ENCODE measurements around the gene ABI1.

ABI1 gene

GRCh38 chr10:26773633-26774032, 87.1 kb downstream of the ABI1 start:
- no peak for DNase-seq (ENCODE audit: low read depth)

GRCh38 chr10:26770069-26770468, 90.7 kb downstream of the ABI1 start:
- in situ Hi-C loops (cut with HindIII; ENCODE audit: low sequenced_read_pairs) = loop anchor here (5.0 kb wide), 1 partner anchor 33 kb away; no protein-coding TSS in a partner anchor
- no peak overlapping the region for H3K4me3 ChIP-seq (ENCODE audit: low read depth, low read length)
- DNase-seq (ENCODE audit: low read depth) = no peak
- TF ChIP-seq CTCF (IDR thresholded peaks at IDR 0.05; ENCODE audit: low read depth, low read length, missing control alignments) = no peak

More at GRCh38 chr10:26773633-26774032, 87.1 kb downstream of the ABI1 start:
- no peak for TF ChIP-seq CTCF (IDR thresholded peaks at IDR 0.05; ENCODE audit: low read depth, low read length, missing control alignments)
- no peak overlapping the region for H3K4me3 ChIP-seq (ENCODE audit: low read depth, low read length)
- in situ Hi-C loops (cut with HindIII; ENCODE audit: low sequenced_read_pairs) = loop anchor here (5.0 kb wide), 1 partner anchor 36 kb away; no protein-coding TSS in a partner anchor

- no peak for TF ChIP-seq CTCF (IDR thresholded peaks at IDR 0.05; ENCODE audit: low read depth, low read length, missing control alignments)
- in situ Hi-C loops (cut with HindIII; ENCODE audit: low sequenced_read_pairs) = no loop called here
- DNase-seq (ENCODE audit: low read depth) = no peak
- no peak overlapping the region for H3K4me3 ChIP-seq (ENCODE audit: low read depth, low read length)
These were observed 95.2 kb downstream of the ABI1 start for GRCh38 chr10:26765549-26765948.

- in situ Hi-C loops (cut with HindIII; ENCODE audit: low sequenced_read_pairs) = loop anchor here (5.0 kb wide), 1 partner anchor 83 kb away; no protein-coding TSS in a partner anchor
- no peak overlapping the region for H3K4me3 ChIP-seq (ENCODE audit: low read depth, low read length)
- DNase-seq (ENCODE audit: low read depth) = no peak
- no peak for TF ChIP-seq CTCF (IDR thresholded peaks at IDR 0.05; ENCODE audit: low read depth, low read length, missing control alignments)
These were observed 101.8 kb downstream of the ABI1 start for GRCh38 chr10:26759008-26759407.

- in situ Hi-C loops (cut with HindIII; ENCODE audit: low sequenced_read_pairs) = loop anchor here (5.0 kb wide), 1 partner anchor 87 kb away; no protein-coding TSS in a partner anchor
These were observed 105.3 kb downstream of the ABI1 start for GRCh38 chr10:26755443-26755903.

GRCh38 chr10:26746061-26746460, 114.7 kb downstream of the ABI1 start:
- DNase-seq (ENCODE audit: low read depth) = no peak
- no peak for TF ChIP-seq CTCF (IDR thresholded peaks at IDR 0.05; ENCODE audit: low read depth, low read length, missing control alignments)

More at GRCh38 chr10:26755443-26755903, 105.3 kb downstream of the ABI1 start:
- TF ChIP-seq CTCF (IDR thresholded peaks at IDR 0.05; ENCODE audit: low read depth, low read length, missing control alignments) = no peak
- peak; percentile 18 for DNase-seq (ENCODE audit: low read depth)
- H3K4me3 ChIP-seq (ENCODE audit: low read depth, low read length) = no peak overlapping the region

More at GRCh38 chr10:26746061-26746460, 114.7 kb downstream of the ABI1 start:
- in situ Hi-C loops (cut with HindIII; ENCODE audit: low sequenced_read_pairs) = no loop called here
- H3K4me3 ChIP-seq (ENCODE audit: low read depth, low read length) = no peak overlapping the region

Data from astrocyte of the cerebellum (primary cell).